ENCODE results near the gene LRRN2.

GRCh38 chr1:204612326-204612725 lies 73.2 kb downstream of the LRRN2 start:
- TF ChIP-seq CTCF (IDR thresholded peaks at IDR 0.05) = no peak
- TF ChIP-seq POLR2A (IDR thresholded peaks at IDR 0.05) = no peak
- TF ChIP-seq POLR2AphosphoS5 (IDR thresholded peaks at IDR 0.05) = no peak
- no peak for TF ChIP-seq EP300 (IDR thresholded peaks at IDR 0.05)

All from gastroesophageal sphincter (tissue), 3 donors.